Upper lobe of right lung (tissue), 1 donor: Measurements from ENCODE around the gene ARHGEF10L. TPM values are rescaled to one million over a fixed set of nuclear protein-coding genes. Genes with fewer than 3 reads are reported as not detected.

Experiments used
- ATAC-seq: fragments of 200-7000 bp; cut with Tn5 transposase; one replicate; pipeline ENCODE4 v1.9.1; 2020; ENCODE audit warnings: mild to moderate bottlenecking, moderate library complexity
- DNase-seq: peaks from one replicate; pipeline ENCODE4 v3.0.0-alpha.2; 2020
- H3K27ac ChIP-seq: fragments of 200-600 bp; one replicate; pipeline ENCODE4 v1.8.0; 2022
- H3K27me3 ChIP-seq: fragments of 200-600 bp; one replicate; pipeline ENCODE4 v1.8.0; 2022; ENCODE audit warnings: mild to moderate bottlenecking
- H3K36me3 ChIP-seq: fragments of 200-600 bp; one replicate; pipeline ENCODE4 v1.8.0; 2022
- H3K4me1 ChIP-seq: fragments of 200-600 bp; one replicate; pipeline ENCODE4 v1.8.0; 2022
- H3K4me3 ChIP-seq: fragments of 200-600 bp; one replicate; pipeline ENCODE4 v1.8.0; 2022; ENCODE audit warnings: mild to moderate bottlenecking
- H3K9me3 ChIP-seq: fragments of 200-600 bp; one replicate; pipeline ENCODE4 v1.8.0; 2022
- intact Hi-C: fragments of 100-400 bp; cut with DNase I; formaldehyde crosslinking; loops from one replicate; pipeline ENCODE4 v1.11.0; 2022
- total RNA-seq: library from RNA; stranded (reverse); fragmentation: NEBNext Ultra II Directional; extraction: Animal tissue kit (Norgen Biotek cat#: 25700); gene quantifications from one replicate; pipeline ENCODE4 v1.2.1, GENCODE V29; 2021
- TF ChIP-seq, protein P1 (sequence below): fragments of 200-600 bp; IDR thresholded peaks from one replicate; pipeline ENCODE4 v1.8.0; 2022; ENCODE audit warnings: antibody characterized with exemption
- donor health status: DM: no; HTN: yes; CAD: no; lungs with severe emphysema.

ARHGEF10L gene
- total RNA-seq, 1 donor from 2014 or later: 34.1 TPM

- TF ChIP-seq, protein P1, sequence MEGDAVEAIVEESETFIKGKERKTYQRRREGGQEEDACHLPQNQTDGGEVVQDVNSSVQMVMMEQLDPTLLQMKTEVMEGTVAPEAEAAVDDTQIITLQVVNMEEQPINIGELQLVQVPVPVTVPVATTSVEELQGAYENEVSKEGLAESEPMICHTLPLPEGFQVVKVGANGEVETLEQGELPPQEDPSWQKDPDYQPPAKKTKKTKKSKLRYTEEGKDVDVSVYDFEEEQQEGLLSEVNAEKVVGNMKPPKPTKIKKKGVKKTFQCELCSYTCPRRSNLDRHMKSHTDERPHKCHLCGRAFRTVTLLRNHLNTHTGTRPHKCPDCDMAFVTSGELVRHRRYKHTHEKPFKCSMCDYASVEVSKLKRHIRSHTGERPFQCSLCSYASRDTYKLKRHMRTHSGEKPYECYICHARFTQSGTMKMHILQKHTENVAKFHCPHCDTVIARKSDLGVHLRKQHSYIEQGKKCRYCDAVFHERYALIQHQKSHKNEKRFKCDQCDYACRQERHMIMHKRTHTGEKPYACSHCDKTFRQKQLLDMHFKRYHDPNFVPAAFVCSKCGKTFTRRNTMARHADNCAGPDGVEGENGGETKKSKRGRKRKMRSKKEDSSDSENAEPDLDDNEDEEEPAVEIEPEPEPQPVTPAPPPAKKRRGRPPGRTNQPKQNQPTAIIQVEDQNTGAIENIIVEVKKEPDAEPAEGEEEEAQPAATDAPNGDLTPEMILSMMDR: no peak
- Histone ChIP-seq H3K27ac (no peak overlapping the region), H3K27me3 (peaks cover 6% of the 10 kb centered on the region), H3K4me3 (no peak overlapping the region), H3K4me1 (no peaks in the 10 kb centered on the region), H3K9me3 (no peaks in the 10 kb centered on the region), H3K36me3 (no peaks in the 10 kb centered on the region)
- DNase-seq (no peak), ATAC-seq (no peak)
- intact Hi-C loops: no loop called here
Measured at GRCh38 chr1:17725084-17725719, 185.7 kb downstream of the ARHGEF10L start.

- TF ChIP-seq, protein P1: no peak
- no peaks in the 10 kb centered on the region for H3K4me1 ChIP-seq
- DNase-seq (no peak), ATAC-seq (no peak)
- no peak overlapping the region for H3K27ac ChIP-seq
- H3K36me3 ChIP-seq: no peaks in the 10 kb centered on the region
- no peak overlapping the region for H3K4me3 ChIP-seq
- intact Hi-C loops: no loop called here
- H3K9me3 ChIP-seq: no peaks in the 10 kb centered on the region
- H3K27me3 ChIP-seq: peaks cover 6% of the 10 kb centered on the region
Measured at GRCh38 chr1:17725811-17726582, 186.5 kb downstream of the ARHGEF10L start.

- no peaks in the 10 kb centered on the region for H3K9me3 ChIP-seq
- H3K27me3 ChIP-seq: peaks cover 6% of the 10 kb centered on the region
- no peak overlapping the region for H3K27ac ChIP-seq
- intact Hi-C loops: no loop called here
- TF ChIP-seq, protein P1: no peak
- no peaks in the 10 kb centered on the region for H3K4me1 ChIP-seq
- ATAC-seq (no peak), DNase-seq (no peak)
- H3K4me3 ChIP-seq: no peak overlapping the region
- no peaks in the 10 kb centered on the region for H3K36me3 ChIP-seq
Measured at GRCh38 chr1:17728123-17728712, 188.7 kb downstream of the ARHGEF10L start.

DNA sequence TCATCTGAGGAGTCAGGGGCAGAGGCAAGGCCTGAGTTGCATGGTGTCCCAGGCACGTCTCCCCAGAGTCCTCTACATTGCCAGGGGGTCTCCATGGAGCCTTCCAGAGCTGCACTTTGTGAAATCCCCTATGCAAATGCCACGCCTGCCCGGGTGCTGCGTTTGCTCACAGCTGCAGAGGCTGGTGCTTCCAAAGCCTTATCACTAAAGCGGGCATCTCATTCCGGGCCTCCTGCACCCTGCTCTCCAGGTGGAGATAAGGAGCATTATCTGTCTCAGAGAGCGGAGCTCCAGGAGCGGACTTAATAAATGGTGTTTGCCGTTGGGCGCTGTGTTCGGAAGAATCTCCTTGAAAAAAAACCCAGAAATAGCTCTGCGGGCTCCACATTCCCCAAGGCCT lies 189.8 kb downstream of the ARHGEF10L start:
- DNase-seq: no peak
- peaks cover 6% of the 10 kb centered on the region for H3K27me3 ChIP-seq
- intact Hi-C loops: no loop called here
- no peaks in the 10 kb centered on the region for H3K4me1 ChIP-seq
- TF ChIP-seq, protein P1: no peak
- no peaks in the 10 kb centered on the region for H3K36me3 ChIP-seq
- H3K9me3 ChIP-seq: no peaks in the 10 kb centered on the region
- ATAC-seq: no peak
- H3K4me3 ChIP-seq: no peak overlapping the region
- H3K27ac ChIP-seq: no peak overlapping the region

GRCh38 chr1:17729909-17730308 lies 190.4 kb downstream of the ARHGEF10L start:
- no peaks in the 10 kb centered on the region for H3K36me3 ChIP-seq
- H3K4me3 ChIP-seq: no peak overlapping the region
- no peaks in the 10 kb centered on the region for H3K9me3 ChIP-seq
- intact Hi-C loops: no loop called here
- DNase-seq (no peak), ATAC-seq (no peak)
- H3K27me3 ChIP-seq: peaks cover 6% of the 10 kb centered on the region
- TF ChIP-seq, protein P1: no peak
- H3K4me1 ChIP-seq: no peaks in the 10 kb centered on the region
- no peak overlapping the region for H3K27ac ChIP-seq
